Stimulated activated CD4-positive, alpha-beta T cell treated with anti-CD3 and anti-CD28 coated beads, Interleukin-12 subunit alpha, Interleukin-12 subunit beta, amount 100 ng/mL, for 24 hours (primary cell): ENCODE data around the gene PAPPA.

Source experiments
- DNase-seq, 2 experiments: peaks; one replicate each; pipeline ENCODE4 v3.0.0-alpha.2; 2020; ENCODE audit warnings: low read depth in 2 of 2

Gene PAPPA

DNA sequence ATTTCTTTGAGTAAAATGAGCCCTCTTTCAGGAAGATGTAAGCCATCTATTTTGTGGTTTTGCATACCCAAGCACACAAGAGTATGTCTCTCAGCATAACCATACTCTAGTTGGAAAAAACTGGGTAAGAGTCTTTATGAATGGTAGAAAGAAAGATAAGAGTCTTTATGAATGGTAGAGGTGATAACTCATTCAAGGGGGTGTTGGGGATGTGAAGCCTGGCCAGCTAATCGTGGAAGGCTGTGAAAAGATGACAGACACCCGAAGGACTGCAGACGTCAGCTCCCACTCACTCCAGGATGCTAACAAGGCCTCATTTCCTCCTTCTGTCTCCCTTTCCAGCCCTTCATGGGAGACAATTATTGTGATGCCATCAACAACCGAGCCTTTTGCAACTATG, 228.5 kb downstream of the PAPPA start:
- DNase-seq = no peak

DNA sequence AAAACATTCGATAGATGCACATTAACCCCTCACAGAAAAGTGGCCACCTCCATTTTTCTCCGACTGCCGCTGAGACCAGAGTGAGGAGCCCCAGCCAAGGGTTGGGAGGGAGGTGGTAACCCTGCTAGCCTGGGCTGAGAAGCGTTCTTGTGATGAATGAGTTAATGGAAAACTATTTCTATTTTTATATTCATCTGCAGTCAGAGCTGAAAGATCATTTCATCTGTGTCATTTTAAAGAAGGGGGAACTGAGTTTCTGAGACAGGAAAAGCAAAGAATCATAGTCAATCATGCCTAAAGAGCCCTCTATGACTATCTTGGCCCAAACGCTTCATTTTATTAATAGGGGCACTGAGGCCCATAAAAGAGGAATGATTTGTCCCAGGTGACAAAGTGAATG, 229.5 kb downstream of the PAPPA start:
- DNase-seq = no peak

DNA sequence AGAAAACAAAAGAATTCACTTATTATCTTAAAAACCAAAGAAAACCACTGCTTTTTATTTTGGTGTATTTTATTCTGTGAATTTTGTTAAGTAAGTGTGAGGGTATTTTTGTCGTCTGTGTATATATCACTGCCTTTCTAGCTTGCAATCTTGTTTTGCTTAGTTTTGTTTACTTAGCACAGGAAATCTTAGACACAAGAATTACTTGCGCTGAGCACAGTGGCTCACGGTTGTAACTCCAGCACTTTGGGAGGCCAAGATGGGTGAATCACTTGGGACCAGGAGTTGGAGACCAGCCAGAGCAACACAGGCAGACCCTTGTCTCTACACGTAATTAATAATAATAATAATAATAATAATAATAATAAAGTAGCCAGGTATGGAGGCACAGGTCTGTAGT, 230.3 kb downstream of the PAPPA start:
- DNase-seq = no peak

DNA sequence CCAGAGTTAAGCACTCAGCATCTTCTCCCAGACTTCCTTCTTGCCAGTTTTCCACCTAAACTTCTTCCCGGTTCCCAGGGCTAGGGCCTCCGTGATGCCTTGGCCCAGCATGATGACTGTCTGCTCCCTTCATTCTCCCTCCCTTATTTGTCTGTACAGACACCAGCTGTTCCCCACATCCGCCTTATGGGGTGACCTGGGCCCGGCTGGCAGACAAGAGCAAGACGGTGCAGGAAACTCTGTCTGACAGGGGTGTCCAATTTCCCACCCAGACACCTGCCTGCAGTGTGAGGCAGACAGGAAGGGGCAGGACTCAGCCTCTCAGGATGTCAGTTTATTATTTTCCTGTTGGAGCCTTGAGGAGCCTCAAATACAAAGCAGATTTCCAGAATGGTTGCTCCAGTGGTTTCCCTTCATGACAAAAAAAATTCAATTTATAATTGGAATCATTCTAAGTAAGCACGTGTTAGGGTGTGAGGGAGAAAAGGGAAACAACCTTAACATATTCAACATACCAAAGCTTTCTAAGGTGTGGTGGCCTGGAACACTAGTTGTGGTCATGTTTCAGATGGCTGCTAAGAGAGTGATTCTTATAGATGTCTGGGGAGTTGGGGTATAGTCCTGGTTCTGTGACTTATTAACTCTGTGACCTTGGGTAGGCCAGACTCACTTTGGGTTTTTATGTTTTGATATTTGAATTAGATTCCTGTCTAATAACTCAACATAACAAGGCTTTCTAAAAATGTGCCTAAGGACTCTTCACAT, 234.5 kb downstream of the PAPPA start:
- DNase-seq = no peak

DNA sequence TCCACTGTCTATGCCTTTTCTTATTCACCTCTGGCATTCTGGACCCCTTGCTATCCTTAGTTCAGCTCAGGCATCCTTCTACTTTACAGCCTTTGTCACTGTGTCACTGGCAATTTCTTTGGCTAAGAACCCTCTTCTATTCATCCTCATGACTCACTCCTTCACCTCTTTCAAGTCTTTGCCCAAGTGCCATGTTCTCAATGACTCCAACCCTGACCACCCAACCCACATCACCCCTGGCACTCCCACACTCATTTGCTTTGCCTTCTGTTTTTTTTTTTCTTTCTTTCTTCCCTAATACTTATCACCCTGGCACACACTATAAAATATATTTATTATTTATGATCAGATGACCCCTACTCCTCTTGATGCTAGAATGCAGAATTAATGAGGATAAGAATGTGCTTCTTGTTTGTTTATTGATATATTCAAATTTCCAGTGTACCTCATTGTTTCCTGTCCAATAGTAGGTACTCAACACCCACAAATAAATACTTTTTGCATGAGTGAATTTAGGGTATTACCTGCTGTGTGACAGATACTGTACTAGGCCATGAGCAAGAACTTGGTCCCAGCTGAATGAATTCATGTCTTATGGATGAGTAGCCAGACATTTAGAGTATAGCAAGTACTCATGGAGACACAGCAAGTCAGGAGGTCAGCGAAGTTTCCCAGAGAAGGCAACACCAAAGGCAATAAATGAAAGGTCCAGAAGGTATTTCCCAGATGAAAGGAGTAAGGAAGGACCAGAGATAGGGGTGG, 236.1 kb downstream of the PAPPA start:
- DNase-seq = no peak

DNA sequence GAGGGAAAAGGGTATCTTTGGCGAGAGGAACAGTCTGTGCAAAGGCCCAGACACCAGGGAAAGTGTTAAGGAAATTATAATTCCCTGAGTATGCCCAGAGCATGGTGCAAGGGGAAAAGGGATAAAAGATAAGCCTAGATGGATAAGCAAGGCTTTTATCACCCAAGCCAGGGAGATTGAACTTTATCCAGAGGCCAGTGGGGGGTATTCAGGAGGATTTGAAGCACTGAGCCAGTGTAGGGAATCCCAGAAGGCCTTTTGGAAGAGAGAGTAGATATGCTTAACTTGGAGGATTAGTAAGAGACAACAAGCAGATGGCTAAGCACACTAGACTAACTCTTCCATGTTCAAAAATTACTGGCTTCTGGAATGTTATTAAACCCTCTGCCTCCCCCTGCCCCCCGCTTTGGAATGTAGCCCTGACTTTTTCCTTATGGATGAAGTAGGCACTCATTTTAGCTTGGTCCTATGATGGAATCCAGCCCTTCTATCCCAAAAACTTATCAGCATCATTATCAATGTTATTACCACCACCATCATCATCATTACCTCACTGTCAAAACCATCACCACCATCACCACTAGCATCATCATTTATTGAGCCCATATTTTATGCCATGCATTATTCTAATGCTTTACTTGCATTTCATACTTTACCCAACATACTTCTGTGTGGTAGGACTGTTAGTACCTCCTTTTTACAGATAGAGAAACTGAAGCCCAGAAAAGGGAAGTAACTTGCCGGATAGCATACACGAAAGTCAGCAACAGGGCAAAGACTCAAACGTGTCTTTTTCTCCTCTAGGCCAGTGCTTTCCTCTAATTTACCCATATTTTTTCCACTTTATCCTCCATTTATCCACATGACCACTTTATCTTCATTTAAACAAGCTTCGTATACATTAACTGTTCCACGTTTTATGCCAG, 237.0 kb downstream of the PAPPA start:
- no peak for DNase-seq

DNA sequence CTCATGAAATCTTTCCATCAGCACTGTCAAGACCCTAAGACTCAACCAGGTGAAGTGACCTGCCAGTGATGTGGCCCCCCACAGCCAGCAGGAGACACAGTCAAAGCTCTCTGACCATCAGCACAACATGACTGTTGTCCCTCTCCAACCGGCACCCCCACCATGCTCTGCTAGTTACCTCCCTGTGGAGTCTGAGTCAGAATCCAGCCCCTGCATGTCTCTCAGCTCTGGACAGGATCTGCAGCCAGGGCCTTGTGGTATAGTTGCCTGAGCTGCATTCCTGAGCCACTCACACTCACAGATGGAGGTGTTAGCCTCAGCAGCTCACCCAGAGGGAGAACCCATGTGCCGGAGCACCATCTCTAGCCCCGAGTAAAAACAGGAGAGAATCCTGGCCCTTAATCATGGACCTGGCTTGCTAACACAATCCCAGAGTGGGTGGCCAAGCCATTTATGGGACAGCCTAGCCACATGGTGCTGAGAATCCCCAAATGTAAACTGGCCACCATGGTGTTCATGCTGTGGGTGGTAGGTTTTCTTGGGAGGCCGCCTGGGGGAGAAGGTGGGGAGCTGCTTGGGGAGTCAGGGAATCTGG, 237.8 kb downstream of the PAPPA start:
- no peak for DNase-seq

DNA sequence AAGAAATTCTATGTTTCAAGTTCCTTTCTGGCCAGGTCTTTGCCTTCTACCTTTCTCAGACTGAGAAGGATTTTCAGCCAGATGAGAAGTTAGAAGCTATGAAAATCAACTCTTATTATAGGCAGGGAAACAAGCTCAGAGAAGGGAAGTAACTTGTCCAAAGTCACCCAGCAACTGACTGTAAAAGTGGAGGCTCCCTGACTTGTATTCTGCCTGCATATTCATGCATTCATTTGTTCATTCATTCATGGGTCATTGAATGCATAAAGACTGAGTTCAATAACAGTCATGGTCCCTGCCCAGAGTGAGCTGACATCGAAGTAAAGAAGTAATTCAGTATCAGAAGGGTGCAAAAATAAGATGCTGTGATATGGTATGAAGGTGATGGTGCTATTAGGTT, 239.6 kb downstream of the PAPPA start:
- no peak for DNase-seq

DNA sequence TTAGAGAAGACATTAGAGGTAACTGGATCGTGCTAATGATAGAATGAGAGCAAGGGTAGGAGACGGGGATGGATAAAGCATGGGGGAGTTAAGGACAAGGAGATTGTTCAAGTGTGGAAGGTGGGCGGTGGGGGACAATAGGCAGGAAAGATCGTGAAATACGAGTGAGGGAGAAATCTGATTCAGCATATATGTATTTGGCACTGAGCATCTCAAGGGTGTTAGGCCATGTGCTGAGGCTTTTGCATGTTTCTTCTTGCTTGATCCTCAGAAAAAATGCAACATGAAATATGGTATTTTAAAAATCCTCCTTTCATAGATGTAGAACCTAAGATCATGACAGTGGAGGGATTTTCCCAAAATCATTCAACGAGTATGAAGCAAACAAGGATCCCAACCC, 240.5 kb downstream of the PAPPA start:
- no peak for DNase-seq

DNA sequence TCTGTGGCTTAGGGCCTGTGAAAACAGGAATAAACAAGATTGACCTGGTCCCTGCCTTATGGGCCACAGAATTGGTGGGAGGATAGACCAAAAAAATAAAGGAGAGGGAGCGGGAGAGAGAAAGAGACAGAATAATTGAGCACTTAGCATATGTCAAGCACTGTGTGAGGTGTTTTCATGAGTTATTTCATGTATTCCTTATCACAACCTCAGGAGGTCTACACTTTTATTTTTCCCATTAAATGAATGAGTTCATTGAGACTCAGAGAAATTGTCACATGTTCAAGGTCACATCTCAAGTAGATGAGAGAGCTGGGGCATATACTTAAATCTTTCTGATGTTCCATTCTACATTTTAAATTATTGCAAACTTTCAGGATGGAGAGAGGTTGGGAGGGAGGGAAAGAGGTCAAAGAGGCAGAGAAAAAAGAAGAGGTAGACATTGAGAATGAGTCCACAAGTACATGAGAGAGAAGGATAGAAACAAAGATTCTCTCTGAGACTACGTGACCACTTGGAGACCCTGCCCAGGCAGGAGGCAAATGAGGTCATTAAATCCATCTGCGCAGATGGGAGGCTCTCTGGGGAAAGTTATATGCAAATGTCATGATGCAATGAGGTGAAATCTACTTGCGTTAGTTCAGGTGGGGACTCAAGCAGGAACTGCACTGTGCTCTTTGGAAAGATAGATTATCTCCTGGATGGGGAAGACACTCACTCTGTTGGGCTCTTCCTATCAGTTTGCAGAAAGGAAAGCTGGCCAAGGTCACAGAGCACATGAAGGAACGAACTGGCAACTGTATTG, 241.5 kb downstream of the PAPPA start:
- DNase-seq = no peak

DNA sequence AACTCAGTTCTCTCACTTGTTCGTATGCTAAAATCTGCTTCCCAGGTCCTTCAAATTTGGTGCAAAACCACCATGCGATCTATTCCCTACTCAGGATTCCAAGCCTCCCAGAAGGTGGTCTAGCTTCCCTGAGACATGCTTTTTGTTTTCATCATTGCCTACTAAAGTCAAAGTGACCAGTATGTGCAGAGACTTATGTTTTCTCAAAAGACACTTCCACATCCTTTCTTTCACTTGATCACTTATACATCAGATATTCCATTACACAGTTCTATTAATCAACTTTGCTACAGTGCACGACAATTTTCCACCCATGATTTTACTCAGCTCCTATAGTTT, 242.1 kb downstream of the PAPPA start:
- no peak for DNase-seq

DNA sequence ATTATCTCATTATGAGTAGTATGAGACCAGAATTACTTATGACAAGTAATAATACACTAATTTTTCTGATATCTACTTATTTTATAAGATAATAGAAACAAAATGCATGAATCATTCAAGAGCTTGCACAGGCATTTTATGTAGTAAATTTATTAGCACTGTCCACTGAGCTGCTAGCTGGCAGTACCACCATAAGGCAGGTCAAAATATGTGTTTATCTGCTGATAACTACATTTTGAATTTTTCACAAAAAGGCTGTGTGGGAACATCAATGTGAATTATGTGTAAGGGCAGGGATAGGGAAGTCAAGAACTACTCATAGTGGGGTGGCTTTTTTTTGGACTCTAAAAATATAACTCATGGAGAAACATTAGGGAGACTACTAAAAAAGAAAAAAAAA, 249.6 kb downstream of the PAPPA start:
- DNase-seq = no peak

DNA sequence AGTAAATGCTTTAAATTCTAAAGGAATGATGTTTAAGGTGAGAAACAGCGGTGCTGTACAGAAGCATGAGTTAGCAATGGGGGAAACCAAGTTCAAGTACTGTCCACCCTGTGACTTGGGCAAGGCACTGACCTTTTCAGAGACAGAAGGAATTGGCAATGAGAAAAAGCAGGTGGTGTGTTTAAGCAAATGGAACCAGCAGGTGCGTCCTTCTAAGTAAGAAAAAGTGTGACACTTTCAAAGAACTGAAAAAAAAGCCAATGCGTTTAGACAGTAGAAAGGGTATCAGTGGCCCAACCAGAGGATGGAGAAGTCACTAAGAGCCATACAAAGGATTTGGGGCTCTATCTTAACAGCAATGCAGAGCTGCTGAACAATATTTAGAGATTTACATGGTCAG, 250.6 kb downstream of the PAPPA start:
- DNase-seq = no peak

DNA sequence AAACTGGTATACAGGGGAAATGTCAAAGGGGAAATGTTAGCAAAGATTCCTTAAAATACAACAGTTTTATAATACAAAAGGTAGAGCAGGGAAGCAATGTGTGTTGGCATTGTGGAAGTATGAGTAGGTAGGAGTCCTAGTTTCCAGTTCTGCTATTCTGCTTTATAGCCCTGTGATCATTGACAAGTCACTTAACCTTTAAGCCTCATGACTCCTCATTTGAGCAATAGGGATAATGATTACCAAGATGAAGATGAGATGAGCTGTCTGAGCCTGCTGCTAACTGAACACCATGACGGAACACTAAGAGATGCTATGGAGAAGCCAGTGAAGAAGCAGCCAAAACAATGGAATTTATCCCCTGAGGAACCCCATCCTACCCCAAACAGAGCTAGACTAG, 251.7 kb downstream of the PAPPA start:
- no peak for DNase-seq

DNA sequence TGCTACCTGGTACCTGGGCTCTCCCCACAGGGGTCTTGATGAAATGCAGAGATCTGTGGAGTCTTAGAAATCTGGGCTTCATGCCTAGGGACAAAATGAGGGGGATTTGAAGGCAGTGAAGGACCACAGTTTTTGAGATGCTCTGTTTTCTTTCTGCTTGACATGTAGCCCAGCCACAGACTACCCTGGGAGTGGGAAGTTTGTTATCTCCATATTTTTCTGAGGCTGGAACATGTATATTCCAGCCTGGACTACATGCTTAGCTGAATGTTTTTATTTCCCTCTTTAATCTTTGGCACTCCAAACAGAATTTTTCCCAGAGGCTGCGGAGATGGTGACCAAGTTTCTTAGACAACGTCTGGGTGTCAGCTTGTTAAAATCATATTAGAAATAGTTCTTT, 252.9 kb downstream of the PAPPA start:
- no peak for DNase-seq

DNA sequence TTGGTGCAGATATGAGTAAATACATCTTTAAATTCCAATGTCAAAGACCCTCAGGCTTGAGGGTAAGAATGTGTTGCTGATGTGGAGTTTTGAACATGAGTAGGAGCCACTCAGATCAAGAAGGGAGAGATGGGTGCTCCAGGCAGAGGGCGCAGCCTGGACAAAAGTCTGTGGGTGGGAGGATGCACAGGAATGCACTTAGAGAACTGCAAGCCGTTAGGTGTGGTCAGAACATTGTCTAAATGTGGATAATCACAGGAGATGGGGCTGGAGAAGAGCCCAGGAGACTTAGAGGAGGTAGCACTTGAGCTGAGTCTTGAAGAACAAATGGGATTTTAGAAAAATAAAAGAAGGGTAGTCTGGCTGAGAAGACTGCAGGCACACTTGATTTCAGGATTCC, 255.5 kb downstream of the PAPPA start:
- DNase-seq = no peak

DNA sequence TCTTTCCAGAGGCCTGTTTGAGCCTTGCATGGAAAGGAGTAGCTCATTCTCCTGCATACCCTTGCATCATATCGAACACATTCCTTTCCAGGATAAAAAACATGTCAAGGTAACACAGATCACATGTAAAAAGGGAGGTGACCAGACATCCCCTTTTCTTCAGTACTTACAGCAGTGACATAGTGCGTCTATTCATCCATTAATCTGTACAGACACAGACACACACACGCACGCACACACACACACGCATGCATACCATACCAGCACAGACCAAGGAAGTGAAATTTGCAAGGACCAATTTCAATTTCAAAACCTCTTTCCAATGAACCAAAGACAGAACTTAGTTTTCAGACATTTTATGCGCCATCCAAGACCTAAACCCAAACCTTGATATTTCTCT, 256.0 kb downstream of the PAPPA start:
- DNase-seq = no peak

DNA sequence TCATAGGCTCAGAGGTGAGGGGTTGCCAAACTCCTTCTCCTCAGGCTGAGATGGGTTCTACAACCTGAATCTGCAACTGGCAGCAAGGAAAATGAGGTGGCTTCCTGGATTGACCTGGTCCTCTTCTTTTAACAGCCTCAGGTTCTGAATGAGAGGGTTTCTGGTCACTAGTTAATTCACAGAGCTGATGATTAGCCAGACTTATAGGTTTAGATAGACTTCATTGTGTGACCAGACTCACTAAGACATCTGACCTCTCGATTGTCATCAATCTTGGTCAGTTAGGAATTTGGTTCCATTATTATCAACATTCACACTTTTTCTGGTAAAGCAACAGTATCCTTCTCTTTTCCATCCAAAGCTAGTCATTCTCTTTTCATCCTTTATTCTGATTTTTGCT, 257.9 kb downstream of the PAPPA start:
- DNase-seq = no peak

DNA sequence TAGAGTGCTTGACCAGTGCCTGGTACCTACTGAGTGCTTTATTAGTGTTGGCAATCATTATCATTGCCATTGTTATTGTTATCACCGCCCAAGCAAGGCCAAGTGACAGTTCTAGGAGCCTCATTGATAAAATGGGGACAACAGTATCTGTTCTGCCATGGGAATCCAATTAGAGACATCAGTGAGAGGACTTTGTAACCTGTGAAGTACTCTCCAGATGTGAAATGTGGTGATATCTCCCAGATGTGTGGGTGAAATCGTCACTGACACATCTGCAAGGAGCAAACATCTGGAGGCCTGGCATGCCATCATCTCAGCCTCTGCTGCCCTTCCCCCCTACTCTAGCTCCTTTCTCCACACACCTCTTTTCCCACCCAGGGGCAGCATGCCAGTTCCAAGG, 260.8 kb downstream of the PAPPA start:
- no peak for DNase-seq

DNA sequence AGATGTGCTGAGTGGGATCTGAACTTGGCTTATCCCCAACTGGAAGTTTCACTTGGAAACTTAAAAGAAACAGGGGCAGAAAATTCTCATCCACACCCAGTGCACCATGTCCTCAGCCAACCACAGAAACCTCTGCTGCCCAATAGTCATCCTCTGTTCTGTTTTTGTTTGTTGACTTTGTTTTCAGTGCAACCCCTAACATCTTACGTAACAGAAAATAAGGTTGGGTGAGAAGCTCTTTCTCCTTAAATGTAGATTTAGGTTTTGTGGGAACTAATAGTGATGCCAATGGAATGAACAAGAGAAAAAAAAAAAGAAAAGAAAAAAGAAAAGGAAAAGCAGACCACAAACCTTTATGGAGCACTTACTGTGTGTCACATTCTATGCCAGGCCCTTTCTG, 262.8 kb downstream of the PAPPA start:
- DNase-seq = no peak

DNA sequence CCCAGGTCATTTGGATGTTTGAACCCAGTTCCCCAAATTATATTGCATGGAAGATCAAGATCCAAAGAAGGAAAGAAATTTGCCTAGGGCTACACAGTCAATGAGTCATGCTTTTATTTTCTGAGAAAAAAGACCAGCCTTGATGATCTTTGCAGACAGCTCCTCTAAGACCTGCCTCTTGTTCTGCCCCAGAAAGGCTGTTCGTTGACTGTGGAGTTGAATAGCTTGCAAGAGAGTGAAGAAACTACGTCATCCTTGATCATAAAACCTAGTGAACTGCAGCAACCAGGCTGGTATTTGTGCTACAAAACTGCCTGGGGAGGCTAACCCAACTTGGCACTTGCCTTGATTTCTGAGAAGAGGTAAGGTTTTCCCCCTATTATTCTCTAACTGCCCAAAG, 263.9 kb downstream of the PAPPA start:
- DNase-seq = no peak
